HPDE6-E6E7 (cell line): ENCODE measurements around the gene MOCS2.

Experiments
- DNase-seq: peaks from one replicate; pipeline ENCODE4 v3.0.0; 2011; ENCODE audit warnings: missing footprints; ENCODE audit errors: extremely low spot score

MOCS2 gene

DNA sequence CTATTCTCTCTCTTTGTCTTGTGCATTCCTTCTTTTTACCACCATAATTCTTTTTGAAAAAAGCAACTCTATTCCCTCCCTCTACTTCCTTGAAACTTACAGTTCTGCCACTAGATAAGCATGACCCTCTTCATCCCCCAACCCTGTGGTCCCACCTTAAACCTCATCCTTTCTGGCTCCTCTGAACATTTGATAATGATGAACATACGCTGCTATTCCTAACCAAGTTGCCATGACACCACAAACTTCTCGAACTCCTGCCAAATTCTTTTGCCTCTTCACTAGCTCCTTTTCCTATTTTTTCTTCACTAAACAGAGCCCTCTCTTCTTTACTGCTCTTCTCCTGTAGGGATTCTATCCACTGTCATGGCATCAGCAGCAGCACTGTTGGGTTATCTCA lies 57.1 kb downstream of the MOCS2 start:
- no peak for DNase-seq

DNA sequence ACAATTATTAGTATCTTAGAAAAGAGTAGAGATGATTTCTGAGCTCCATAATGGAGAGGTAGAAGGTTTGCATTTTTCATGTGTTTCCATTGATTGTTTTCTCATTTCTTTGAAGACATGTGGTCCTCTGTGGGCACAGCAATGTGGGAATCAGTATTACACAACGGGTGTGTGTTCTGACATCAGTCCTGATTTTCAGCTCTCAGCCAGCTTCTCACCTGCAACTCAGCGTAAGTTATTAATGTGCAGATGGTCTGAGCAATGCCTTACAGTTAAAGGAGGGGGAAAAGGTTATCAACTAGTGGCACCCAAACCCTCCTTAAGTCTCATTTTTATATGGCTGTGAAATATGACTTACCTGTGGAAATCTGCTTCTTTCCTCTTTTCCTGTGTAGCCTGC lies 61.3 kb downstream of the MOCS2 start:
- DNase-seq = no peak
